Cerebellar nuclear complex (tissue), 1 donor: ENCODE measurements around the gene TMEM182.

Source experiments
- DNase-seq, 2 experiments: peaks; one replicate each; lab custom pipeline; 2025; lab: John Stamatoyannopoulos, UW

The TMEM182 gene

GRCh38 chr2:102761763-102762162 lies at the start of gene TMEM182:
Gene TMEM182, plus strand, starts transcription at chr2:102762031. Its CDS starts 187 bp downstream, at chr2:102762218.
- DNase-seq: no peak

GRCh38 chr2:102717308-102718018 lies 44.4 kb upstream of the TMEM182 start:
- no peak for DNase-seq

GRCh38 chr2:102718387-102719316 lies 43.2 kb upstream of the TMEM182 start:
- no peak for DNase-seq

- no peak for DNase-seq
These were observed 37.8 kb upstream of the TMEM182 start for GRCh38 chr2:102724016-102724490.

GRCh38 chr2:102724553-102724952 lies 37.3 kb upstream of the TMEM182 start:
- no peak for DNase-seq

GRCh38 chr2:102726128-102727087 lies 35.4 kb upstream of the TMEM182 start:
- DNase-seq: no peak

- no peak for DNase-seq
These were observed 26.3 kb upstream of the TMEM182 start for GRCh38 chr2:102735416-102736109.

GRCh38 chr2:102736110-102736409 lies 25.8 kb upstream of the TMEM182 start:
- DNase-seq: no peak

- DNase-seq: no peak
These were observed 25.1 kb upstream of the TMEM182 start for GRCh38 chr2:102736410-102737409.

- DNase-seq: no peak
These were observed 24.4 kb upstream of the TMEM182 start for GRCh38 chr2:102737431-102737830.

GRCh38 chr2:102743259-102743658 lies 18.6 kb upstream of the TMEM182 start:
- no peak for DNase-seq

GRCh38 chr2:102748107-102748506 lies 13.7 kb upstream of the TMEM182 start:
- DNase-seq: no peak

GRCh38 chr2:102749938-102750337 lies 11.9 kb upstream of the TMEM182 start:
- no peak for DNase-seq

GRCh38 chr2:102753563-102754159 lies 8.2 kb upstream of the TMEM182 start:
- DNase-seq: peak; percentile 5 to 61

- DNase-seq: no peak
These were observed 7.2 kb upstream of the TMEM182 start for GRCh38 chr2:102754456-102755145.

GRCh38 chr2:102755284-102755683 lies 6.5 kb upstream of the TMEM182 start:
- no peak for DNase-seq

GRCh38 chr2:102758439-102758838 lies 3.4 kb upstream of the TMEM182 start:
- no peak for DNase-seq

GRCh38 chr2:102764083-102764482 lies 2.3 kb downstream of the TMEM182 start:
- DNase-seq: no peak

- DNase-seq: no peak
These were observed 3.2 kb downstream of the TMEM182 start for GRCh38 chr2:102765061-102765460.
